Inflammatory macrophage (primary cell): ENCODE data around the gene EIF4B.

Experiments
- DNase-seq, 2 donors: peaks; one replicate each; pipeline ENCODE4 v3.0.0-alpha.2; 2020 to 2022

Gene EIF4B

GRCh38 chr12:53047221-53048032 lies 41.2 kb downstream of the EIF4B start:
- DNase-seq: peak; percentile 6 to 51

DNA sequence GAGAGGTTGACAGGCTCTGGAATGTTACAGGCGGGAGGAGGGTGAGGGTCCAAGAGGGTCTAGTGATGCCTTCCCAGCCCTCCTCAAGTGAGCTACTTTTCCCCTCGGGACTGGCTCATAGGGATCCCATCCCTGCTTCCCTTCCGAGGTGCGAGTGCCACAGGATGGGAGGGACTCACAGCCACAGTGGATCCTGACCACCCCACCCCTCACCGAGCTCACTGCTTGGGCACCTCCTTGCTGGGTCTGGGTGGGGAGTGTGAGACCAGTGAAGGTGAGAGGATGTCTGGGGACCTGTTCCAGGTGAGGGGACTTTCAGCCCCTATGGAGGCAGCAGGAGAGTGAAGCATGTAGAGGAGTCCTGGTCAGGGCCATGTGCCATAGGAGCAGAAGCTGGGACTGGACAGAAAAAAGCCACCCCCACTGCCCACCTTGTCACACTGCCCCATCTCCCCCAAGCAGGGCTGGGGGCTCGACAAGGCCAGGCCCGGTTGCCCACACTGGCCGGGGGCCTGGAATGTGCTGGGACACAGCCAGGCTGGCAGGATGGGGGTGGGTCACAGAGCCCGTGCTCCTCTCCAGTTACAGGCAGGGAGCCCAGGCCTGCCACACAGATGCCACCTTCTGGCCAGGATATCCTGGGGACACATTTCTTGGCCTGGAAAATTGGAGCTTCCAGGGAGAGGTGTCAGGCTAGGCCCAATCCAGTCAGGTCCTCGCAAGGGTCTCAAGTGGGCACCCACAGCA lies 42.0 kb downstream of the EIF4B start:
- DNase-seq: no peak

DNA sequence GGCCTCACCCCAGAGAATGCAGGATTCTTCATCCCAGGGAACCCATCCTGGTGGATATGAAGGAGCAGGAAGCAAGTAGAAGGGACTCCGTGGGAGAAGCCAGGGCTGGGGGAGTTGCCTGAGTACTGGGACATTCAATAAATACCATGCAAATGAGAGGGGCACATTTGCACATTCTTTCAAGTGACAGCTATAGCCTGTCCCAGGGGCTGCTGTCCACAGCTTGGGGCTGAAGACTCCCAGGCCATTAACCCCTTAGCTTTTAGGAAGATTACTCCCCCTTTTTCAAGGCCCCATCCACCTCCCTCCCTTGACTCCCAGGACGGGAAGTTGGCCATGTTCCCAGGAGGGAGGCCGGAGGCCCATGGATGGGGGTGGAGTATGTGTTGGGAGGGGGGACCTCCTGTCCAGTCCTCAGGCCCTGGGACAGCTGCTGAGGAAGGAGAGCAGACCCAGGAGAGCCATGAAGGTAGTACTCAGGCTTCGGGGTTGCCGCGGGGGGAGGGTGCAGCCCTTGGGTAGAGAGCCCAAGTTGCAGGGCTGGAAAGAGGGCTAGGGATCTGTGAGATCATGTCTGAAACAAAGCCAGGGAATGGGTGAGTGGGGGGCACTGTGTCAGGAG lies 42.6 kb downstream of the EIF4B start:
- DNase-seq: no peak

- DNase-seq: no peak
Observed at GRCh38 chr12:53049571-53050318, 43.5 kb downstream of the EIF4B start, which contains the start of gene TNS2. Gene TNS2 (plus strand): TSS chr12:53050065. CDS start chr12:53050186, 121 bp downstream.

DNA sequence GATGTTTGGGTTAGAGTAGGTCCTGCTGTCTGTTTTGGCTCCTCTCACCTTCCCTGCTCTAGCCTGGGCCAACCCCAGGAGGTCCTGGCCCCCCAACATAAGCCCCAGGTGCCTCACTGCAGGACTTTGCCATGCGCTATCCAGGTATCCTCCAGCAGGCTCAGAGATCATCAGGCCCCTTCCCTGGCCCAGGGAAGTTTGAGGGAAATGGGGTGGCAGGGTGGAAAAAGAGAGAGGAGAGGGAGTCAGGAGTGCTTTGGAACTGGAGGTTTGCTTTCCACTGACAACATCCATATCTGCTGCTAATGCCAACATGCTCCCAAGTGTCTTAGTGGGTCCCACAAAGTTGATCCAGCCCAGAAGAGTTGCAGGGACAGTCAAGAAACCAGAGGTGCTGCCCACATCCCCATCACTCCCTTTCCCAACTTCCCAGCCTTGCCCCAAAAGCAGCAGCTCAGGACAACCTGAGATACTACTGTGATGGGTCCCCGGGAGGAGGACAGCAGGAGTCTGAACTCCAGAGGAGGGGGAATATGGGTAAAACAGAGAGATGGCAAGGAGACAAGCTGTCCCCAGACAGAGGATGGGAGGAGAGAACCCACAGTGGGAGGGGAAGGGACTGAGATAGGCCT lies 44.3 kb downstream of the EIF4B start:
- no peak for DNase-seq

GRCh38 chr12:53051058-53051880 lies 45.0 kb downstream of the EIF4B start:
- DNase-seq: peak; percentile 64 to 86

DNA sequence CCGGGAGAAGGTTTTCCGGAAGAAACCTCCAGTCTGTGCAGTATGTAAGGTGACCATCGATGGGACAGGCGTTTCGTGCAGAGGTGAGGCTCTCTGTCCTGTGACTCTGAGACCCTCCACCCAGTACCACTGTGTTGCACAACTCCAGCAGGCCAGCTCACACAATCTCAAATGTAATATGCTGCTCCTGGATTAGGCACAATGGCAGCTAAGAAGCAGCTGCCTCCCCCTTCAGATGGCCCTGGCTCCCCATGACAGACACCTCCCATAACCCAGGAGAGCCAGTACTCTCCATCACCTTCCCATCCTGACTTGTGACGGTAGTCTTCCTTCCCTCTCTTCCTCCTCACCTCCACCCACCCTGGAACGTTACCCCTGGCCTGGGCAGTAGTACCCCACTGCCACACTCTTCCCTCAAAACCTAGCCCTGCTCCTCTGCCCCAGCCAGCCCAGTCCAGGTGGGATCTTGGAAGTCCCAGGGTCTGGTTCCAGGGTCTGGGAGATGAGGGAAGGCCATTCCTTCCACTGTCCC lies 45.7 kb downstream of the EIF4B start:
- no peak for DNase-seq

- DNase-seq: no peak
Observed at GRCh38 chr12:53052419-53053217, 46.4 kb downstream of the EIF4B start.

GRCh38 chr12:53053218-53054111 lies 47.2 kb downstream of the EIF4B start:
- peak in 1 of 2 donors; percentile 23 for DNase-seq

GRCh38 chr12:53054112-53054878 lies 48.0 kb downstream of the EIF4B start:
- peak; percentile 85 to 89 for DNase-seq

DNA sequence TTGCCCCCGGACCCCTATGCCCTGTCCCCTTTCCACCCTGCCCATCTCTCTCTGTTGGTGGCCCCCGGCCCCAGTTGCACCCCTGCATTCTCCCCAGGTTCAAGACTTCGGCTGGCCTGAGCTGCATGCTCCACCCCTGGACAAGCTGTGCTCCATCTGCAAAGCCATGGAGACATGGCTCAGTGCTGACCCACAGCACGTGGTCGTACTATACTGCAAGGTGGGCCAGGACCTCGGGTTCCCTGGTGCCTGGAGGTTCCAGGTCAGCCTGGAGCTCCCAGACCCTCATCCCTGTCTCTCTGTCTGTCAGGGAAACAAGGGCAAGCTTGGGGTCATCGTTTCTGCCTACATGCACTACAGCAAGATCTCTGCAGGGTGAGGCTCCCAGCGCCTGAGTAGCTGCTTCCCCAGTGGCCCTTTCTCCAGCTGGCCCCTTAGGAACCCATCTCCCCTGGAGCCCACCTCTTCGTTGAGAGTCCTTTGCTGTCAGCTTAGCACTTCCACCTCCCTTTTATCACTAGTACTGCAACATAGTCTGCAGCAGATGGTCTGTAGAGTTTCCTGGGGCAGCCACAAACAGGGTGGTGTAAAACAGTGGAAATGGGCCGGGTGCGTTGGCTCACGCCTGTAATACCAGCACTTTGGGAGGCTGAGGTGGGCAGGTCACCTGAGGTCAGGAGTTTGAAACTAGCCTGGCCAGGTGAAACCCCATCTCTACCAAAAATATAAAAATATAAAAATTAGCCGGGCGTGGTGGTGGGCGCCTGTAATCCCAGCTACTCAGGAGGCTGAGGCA lies 49.4 kb downstream of the EIF4B start:
- DNase-seq: no peak

GRCh38 chr12:53056296-53056695 lies 50.0 kb downstream of the EIF4B start:
- DNase-seq: no peak

DNA sequence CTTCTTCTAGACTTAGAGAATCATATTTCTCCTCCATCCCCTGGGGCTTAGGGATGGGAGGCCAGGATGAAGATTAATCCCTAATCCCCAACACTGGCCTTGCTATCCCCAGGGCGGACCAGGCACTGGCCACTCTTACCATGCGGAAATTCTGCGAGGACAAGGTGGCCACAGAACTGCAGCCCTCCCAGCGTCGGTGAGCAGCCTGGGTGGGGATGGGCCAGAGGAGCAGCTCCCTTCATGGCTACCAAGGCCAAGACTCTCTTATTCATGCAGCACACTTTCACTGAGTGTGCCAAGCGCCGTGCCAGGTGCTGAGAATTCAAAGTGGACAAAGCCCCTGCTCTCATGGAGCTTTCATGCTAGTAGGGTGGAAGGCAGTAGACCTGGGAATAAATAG lies 50.6 kb downstream of the EIF4B start:
- DNase-seq: no peak

DNA sequence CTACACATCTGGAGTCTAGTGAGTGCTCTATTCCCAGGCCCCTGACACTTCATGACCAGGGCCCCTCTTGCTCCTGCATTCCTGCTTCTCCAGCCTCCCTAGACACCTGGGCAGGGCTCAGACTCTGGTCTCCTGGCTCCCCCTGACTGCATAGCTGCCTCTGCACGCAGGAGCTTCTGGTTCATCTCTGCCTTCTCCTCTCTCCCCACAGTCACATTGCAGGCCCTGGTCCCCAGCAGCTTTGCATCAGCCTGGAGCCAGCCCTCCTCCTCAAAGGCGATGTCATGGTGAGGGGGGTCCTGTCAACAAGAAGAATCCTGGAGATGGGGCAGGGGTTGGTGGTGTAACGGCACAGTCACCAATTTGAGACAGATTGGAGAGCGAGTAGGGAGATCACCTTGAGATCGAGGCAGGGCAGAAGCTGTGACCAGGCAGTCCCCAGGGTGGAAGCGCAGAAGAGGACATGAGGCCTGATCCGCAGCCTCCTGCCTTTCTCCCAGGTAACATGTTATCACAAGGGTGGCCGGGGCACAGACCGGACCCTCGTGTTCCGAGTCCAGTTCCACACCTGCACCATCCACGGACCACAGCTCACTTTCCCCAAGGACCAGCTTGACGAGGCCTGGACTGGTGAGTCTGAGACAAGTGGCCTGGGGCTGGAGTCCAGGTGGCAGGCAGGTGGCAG lies 51.7 kb downstream of the EIF4B start:
- no peak for DNase-seq

DNA sequence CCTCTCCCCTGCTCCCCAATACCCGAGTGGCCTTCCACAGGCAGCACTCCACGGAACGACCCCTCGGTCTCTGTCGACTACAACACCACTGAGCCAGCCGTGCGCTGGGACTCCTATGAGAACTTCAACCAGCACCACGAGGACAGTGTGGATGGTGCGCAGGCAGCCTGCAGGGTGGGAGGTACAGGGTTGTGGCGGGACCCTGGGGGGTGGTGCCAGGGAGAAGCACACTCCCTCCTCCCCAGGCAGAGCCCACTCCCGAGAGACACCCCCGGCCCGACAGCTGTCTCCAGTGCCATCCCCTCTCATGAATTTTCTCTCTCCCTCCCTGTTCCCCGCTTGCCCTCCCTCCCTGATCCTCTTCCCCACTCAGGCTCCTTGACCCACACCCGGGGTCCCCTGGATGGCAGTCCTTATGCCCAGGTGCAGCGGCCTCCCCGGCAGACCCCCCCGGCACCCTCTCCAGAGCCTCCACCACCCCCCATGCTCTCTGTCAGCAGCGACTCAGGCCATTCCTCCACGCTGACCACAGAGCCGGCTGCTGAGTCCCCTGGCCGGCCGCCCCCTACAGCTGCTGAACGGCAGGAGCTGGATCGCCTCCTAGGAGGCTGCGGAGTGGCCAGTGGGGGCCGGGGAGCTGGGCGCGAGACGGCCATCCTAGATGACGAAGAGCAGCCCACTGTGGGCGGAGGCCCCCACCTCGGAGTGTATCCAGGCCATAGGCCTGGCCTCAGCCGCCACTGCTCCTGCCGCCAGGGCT lies 52.6 kb downstream of the EIF4B start:
- DNase-seq: no peak
